NCI-H146 (cell line): ENCODE results near the gene IMPDH1.

Experiments
- DNase-seq: peaks from one replicate; lab custom pipeline; 2025; lab: John Stamatoyannopoulos, UW

Gene IMPDH1

DNA sequence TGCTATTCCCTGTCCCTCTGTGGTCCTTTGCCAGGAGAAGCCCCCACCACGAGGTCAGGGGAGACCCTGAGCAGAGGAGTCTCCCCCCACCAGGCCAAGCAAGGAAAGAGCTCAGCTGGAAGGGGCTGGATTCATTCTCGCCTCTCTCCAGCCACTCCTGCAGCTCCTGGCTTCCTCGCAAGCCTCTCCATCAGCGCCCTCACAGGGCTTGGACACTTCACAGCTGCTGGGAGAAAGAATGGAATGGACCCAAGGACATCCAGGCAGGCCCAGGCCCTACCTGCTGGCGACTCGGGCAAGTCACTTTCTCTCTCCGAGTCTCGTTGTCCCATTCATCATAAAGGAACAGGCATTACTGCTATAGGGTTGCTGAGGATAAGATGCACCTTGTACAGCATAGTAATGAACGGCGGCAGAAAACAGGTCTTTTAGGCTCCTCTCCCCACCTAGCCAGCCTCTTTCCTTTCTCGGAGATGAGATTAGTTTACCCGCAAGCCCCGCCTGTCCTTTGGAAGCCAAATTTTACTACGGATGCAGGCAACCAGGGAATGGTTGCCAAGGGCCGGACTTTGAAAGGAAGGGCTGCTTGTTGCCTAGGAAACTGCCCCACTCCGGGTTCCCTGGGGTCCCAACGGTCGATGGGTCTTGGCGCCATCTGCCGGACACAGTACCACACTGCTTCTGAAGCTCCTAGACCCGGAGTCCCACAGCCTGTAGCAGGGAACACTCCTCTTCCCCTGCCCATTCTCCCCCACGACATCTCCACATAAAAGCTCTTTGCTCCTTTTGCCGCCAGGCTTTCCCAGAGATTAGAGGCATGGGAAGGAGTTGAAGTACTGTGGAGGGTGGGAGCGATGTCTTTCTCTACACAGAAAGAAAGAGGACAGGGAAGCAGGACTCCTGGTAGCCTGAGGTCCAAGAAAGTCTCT lies 22.3 kb downstream of the IMPDH1 start:
- DNase-seq: peak; percentile 81

DNA sequence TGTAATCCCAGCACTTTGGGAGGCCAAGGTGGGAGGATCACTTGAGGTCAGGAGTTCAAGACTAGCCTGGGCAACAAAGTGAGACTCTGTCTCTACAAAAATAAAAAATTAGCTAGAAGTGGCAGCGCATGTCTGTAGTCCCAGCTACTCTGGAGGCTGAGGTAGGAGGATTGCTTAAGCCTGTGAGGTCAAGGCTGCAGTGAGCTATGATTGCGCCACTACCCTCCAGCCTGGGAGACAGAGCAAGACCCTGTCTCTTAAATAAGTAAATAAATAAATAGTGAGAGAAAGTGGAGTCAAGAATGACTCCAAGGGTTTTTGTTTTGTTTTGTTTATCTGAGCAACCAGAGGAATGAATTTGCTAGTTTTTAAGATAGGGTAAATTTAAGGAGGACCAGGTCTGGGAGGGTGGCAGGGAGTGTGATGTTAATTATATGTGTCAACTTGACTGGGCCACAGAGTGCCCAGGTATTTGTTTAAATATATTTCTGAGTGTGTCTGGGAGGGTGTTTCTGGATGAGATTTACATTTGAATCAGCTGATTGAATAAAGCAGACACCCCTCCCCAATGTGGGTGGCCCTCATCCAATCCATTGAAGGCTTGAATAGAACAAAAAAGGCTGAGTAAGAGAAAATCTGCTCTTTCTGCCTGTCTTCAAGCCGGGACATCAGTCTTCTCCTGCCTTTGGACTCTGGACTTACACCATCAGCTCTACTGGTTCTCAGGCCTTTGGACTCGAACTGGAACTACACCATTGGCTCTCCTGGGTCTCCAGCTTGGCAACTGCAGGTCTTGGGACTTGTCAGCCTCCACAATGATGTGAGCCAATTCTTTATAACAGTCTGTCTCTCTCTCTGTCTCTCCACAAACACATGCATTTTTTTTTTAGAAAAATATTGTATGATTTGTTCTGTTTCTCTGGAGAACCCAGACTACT lies 23.5 kb downstream of the IMPDH1 start:
- DNase-seq: no peak

DNA sequence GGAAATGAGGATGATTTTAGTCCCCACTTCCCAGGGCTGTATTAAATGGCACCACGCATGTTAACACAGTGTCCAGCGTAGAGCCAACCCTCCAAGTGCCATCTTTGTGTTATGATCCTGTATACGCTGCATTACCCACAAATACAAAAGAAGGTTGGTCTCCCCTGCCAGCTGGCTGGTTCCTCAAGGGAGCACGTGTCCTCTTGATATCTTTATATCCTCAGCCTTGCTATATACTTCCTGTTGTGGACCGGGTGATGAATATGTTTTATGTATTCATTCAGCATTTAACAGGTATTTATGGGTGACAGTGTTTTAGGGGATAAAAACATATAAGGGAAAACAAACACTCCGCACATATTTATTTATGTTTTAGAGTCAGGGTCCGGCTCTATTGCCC lies 25.1 kb downstream of the IMPDH1 start:
- no peak for DNase-seq

DNA sequence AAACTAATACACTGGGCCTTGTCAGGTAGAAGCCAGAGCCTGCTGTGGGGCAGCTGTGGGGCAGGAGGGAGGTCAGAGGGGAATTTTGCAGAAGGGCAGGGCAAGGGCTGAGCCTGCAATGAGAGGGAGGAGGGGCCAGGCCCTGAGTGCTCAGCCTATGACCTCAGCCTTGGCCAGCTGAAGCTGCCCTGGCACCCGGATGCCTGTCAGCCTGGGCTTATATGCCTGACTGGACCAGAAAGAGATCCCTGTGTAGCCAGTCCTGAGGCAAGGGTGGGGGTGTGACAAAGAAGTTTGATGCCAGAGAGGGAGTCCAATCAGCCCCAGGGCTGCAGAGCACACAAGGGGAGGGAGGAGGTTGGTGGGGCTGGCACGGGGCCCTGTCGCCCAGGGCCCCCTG lies 26.0 kb downstream of the IMPDH1 start:
- DNase-seq: no peak

DNA sequence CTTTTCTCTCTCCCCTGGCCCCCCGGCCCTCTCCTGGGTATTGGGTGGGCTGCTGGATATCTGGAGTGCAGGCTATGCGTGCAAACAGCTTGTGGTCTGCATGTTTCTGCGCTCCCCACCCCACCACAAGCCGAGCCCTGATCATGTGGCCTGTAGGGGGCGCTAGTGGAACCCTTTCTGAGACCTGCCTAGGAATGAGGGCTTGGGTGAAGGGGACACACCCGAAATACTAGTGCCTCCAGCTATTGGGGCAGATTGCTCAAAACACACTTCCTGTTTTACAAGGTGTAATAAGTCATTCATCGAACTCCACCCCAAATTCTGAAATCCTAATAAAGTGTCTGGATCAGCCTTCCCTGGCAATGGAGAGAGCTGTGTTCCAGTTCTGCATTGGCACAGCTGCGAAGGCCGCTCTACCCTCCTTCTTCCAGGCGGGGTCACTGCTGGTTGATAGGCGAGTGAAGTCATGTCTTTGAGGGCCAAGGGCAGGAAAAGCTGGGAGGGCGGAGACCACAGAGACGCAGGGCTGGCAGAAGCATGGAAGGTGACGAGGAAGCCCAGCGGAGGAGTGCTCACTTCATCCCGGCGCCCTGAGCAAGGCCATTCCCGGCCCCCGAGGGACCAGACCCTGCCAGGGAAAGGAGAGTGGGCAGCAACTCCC lies 28.5 kb downstream of the IMPDH1 start:
- DNase-seq: no peak

DNA sequence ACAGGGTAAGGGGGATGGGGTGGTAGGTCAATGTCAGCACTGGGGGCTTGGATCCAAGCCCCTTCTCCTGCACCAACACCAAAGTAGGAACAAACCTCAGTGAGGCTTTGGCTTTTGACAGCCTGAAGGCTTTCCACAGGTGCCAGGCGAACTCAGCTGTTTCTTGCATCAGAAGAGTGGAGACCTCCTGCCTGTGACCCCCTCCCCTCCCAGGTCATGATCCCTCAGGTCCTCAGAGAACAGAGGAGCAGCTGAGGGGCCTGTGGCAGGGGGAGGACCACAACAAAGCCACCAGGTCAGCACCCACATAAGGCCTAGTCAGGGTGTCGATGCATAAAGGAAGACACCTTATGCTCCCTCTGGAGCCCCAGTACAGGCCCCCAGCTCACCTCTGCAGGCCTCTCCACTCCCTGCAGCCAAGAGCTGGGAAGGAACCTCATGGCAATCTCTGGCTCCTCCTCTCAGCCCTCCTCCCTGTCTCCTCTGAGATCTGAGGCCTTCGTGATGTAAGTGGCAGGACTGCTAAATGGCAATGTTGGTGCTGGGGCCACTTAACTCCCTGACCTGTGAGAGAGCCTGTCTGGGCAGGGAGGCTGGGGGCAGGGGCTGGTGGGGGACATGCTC lies 29.2 kb downstream of the IMPDH1 start:
- DNase-seq: no peak

DNA sequence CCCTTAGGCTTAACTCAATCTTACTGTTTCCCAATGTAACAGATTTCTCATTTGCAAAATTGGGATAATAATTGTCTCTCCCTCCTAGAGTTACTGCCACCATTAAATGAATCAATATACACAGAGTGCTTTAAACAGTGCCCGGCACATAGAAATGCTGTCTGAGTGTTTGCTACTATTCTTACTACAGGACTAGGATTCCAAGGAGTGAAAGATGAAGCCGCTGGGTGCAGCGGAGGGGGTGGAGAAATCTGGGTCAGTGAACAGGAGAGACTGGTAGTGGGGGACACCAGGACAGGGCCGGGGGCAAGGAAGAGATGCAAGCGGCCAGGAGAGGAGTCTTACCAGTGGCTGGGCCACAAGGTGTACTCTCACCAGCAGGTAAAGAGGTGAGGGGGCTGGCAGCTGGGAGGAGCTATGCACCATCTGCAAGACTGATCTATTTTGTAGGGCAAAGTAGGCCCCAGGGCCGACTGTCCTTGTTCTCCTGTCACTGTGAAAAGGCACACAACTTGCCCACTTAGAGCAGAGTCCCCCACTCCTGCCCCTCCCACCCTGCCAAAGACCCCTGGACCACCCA lies 29.8 kb downstream of the IMPDH1 start:
- DNase-seq: no peak

DNA sequence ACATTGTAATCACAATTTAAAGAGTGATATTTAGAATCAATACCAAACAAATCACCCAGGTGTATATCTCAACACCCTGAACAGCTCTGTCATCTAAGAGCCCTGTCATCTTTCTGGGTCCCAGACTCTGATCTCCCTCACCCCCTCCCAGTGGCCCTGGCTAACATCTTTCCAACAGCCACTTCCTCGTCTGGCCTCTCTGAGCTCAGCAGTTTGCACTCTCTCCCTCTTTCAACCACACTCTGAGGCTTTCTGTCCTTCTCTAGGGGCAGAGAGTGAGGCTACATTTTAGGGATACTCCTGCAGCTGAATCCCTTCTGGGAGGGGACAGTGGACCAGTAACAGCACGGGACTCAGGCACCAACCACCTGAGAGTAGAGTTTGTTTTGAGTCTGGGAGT lies 31.1 kb downstream of the IMPDH1 start:
- no peak for DNase-seq

DNA sequence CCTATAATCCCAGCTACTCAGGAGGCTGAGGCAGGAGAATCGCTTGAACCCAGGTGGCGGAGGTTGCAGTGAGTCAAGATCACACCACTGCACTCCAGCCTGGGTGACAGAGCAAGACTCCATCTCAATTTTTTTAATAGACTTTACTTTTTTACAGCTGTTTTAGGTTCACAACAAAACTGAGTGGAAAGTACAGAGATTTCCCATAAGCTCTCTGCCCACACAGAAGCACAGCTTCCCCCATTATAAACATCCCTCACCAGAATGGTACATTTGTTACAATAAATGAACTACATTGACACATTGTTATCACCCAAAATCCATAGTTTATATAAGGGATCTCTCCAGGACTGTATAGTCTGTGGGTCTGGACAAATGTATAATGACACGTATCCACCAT lies 33.7 kb downstream of the IMPDH1 start:
- DNase-seq: no peak

DNA sequence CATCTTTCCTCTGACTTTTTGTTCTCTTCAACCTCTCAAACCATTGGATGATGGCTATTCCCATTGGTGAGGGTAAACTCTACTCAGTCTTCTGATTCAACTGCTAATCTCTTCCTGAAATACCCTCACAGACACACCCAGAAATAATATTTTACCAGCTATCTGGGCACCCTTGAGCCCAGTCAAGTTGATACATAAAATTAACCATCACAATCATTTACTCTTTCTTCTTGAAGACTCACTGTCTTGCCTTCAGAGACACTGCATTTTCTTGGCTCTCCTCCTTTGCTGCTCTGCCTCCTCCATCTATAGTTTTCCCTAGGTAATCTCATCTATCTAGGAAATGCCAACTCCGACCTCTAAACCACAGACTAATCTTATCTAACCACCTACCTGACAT lies 35.7 kb downstream of the IMPDH1 start:
- no peak for DNase-seq

DNA sequence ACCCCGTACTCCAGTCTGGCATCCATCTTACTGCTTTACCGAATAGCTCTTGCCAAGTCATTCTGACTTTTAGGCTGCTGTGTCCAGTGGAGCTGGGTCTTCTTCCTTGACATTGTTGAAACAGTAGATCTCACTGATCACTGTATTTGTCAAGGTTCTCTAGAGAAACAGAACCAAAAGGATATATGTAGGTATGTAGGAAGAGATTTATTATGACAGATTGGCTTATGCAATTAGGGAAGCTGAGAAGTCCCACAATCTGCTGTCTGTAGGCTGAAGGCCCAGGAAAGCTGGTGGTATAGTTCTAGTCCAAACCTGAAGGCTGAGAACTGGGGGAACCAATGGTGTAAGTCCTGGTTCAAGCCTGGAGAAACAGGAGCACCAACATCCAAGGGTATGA lies 36.2 kb downstream of the IMPDH1 start:
- DNase-seq: no peak

DNA sequence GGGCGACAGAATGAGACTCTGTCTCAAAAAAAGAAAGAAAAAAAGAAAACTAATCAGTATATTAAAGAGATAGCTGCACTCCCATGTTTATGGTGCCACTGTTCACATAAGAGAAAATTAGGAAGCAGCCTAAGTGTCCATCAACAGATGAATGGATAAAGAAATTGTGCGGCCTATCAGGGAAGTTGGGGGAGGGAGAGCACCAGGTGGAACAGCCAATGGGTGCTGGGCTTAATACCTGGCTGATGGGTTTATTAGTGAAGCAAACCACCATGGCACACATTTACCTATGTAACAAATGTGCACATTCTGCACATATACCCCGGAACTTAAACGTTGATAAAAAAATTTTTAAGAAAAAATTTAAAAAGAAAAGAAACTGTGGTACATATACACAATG lies 39.3 kb downstream of the IMPDH1 start:
- DNase-seq: no peak

DNA sequence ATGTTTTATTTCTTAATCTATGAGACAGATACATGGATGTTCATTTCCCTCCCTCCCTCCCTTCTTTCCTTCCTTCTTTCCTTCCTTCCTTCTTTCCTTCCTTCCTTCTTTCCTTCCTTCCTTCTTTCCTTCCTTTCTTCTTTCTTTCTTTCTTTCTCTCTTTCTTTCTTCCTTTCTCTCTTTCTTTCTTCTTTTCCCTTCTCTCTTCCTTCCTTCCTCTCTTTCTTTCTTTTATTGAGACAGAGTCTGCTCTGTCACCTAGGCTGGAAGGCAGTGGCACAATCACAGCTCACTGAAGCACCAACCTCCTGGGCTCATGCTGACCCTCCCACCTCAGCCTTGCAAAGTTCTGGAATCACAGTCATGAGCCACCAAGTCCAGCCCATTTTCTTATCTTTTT lies 42.8 kb downstream of the IMPDH1 start:
- DNase-seq: no peak

DNA sequence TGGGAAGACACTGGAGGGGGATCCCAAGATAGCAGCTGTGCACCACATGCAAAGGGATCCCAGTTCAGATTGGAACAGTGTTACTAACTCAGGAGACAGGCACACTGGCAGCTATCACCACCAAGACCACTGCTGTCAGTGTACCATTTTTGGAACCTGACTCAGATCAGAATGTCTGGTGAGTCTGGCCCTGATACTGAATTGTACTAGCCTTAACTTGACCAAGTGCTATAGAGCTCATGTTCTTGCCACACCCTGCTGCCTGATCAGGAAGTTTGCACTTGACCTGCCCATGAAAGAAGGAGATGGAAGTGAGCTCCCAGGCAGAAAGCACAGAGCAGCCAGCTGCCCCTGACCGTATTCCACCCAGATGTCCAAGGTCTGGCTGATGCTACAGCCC lies 43.5 kb downstream of the IMPDH1 start:
- DNase-seq: no peak

DNA sequence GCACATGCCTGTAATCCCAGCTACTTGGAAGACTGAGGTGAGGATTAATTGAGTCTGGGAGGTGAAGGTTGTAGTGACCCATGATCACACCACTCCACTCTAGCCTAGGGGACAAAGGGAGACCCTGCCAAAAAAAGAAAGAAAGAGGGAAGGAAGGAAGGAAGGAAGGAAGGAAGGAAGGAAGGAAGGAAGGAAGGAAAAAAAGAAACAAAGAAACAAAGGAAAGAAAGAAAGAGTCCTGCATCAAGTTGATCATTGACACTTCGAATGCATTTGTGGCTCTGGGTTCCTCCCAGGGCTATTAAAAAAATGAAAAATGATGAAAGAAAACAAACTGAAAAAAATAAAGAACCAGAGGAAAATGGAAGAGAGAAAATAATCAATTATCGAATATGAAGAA lies 44.4 kb downstream of the IMPDH1 start:
- no peak for DNase-seq

DNA sequence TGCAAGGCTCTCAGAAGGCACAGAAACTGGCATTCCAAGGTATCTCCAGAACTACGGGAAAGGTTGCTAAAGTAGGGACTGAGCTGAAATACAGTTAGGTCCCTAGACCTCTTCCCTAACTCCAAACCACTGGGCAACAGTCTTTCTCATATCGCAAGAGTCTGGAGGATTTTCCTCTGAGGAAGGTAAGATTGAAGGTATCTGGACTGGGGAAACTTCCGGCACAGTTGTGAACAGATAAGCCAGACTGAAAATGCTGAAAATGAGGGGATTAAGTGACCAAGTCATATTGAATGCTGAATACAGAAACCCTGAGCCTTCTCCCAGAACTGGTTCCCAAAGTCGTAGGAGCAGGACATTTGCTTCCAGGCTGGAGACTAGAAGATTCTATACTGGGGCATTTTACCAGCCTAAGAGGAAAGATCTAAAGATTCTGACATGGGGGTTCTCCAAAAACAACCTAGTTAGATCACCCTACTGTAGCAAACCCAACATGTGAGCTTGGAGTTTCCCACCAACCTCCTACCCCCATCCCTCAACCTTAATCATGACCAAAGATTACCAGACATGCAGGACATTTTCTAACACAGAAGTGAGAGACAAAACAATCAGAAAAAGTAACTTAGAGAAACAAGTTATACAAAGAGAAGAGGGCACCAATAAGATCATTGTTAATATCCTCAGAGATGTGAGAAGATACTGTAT lies 45.5 kb downstream of the IMPDH1 start:
- DNase-seq: no peak

DNA sequence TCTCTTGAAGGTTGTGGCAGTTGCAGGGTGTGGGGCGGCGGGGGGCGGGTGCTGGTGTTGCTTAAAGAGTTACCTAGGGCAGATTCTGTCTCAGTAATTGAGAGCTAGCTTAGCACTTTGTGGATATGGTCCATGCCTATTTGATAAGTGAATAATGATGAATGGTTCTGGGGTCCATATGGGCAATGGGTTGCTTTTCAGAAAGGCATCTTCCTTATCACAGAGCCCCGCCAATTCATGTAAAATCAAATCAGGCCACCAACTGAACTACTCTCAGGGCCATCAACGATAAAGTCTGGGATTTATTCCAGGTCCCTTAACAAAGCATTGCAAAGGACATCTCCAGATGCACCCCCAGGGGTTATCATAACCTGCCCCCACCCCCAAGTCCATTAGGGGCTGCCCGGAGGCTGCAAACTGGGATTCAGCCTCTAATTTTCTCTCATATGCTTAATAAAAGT lies 46.5 kb downstream of the IMPDH1 start:
- no peak for DNase-seq

DNA sequence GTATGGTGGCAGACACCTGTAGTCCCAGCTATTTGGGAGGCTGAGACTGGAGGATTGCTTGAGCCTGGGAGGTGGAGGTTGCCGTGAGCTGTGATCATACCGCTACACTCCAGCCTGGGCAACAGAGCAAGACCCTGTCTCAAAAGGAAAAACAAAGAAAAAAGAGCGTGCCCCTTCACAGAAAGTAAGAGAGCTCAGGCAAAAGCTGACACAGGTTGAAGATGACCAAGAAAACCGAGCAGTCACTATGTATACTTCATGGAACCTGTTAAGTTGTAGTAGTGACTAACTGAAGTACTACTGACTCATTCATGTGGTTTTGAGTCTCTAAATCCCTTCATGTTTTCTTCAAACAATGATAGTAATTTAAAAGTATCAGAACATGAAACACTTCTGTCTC lies 47.1 kb downstream of the IMPDH1 start:
- no peak for DNase-seq

DNA sequence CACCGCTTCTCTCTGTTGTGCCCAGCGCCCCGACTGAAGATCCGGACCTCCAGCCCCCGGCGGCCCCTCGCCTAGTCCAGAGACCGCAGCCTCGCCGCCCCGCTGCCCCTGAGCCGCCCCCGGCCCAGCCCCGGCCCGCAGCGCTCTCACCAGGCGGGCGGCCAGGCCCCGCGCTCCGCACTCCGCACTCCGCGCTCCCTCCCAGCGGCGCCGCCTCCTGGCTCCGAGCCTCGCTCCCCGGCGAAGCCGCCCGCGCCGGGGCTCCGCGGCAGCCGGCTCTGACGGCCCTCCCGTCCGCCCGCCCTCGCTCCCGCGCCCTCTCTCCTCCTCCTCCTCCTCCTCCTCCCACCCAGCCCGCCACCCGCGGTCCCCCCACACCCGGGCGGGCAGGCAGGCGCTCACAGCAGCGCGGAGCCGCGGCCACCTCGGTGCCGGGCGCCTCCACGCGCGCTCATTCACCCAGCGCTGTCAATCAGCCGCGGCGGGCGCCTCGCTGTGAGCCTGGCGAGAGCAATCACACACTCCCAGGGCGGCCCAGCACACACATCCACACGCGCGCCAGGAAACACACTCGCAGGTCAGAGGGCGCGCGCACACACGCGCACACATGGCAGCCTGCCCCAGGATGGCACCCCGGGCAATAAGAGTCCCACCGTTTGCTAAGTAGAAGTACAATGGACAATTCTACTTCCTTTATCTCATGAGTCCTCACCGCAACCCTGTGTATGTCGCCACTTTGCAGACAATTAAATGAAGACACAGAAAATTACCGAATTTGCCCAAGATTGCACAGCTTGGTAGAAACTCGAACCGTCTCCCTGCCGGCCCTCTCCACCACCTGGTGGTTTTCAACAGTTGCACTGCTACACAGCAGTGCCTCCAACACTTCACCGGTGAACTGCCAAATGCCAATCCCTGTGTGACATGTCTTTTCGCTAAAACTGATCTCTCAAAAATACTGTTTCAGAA lies 48.1 kb downstream of the IMPDH1 start, which contains the start of gene PRRT4:
Gene PRRT4, minus strand, starts transcription at position 280 of the 969 bp plus-strand sequence.
- DNase-seq: peak; percentile 59

DNA sequence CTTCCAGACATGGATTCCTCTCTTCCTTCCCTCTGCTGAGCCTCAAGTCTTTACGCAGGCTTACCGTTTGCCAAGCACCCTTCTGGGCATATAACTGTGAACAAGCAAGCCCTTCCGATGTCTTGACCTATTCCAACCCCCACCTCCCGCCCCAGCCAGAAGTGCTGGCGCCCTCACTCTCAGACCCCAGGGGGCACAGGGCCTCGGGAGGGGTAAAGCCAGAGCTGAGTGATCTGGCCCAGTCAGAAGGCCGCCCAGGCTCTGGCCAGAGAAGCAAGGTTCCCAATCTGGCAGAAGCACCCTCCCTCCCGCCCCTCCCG lies 49.5 kb downstream of the IMPDH1 start:
- no peak for DNase-seq
